Naive thymus-derived CD4-positive, alpha-beta T cell (primary cell): ENCODE data around the gene MDM2. TPM values are rescaled to one million over a fixed set of nuclear protein-coding genes. Genes with fewer than 3 reads are reported as not detected.
"Not testable (repeated sequence)": the region's sequence is repeated elsewhere in the genome, so short reads cannot be mapped to it uniquely, and the experiment has no call there.

Experiments
- ATAC-seq: fragments of 150-1000 bp; cut with Tn5 transposase; 2 replicates; pipeline ENCODE4 v1.10.0; 2021; ENCODE audit warnings: mild to moderate bottlenecking, moderate library complexity
- CTCF ChIA-PET: fragments of 350-600 bp; sonication (Branson Sonifier 250); formaldehyde crosslinking; loops from one replicate; lab custom pipeline; 2021; ENCODE audit warnings: antibody characterized with exemption; lab: Charles Lee
- POLR2A ChIA-PET: fragments of 350-600 bp; sonication (Branson Sonifier 250); formaldehyde crosslinking; loops from one replicate; lab custom pipeline; 2021; ENCODE audit warnings: antibody characterized with exemption, inconsistent platforms; lab: Charles Lee
- DNase-seq, 9 donors: peaks; one replicate each; pipeline versions ENCODE4 v3.0.0 to v3.0.0-alpha.2; 2020 to 2022; ENCODE audit warnings: mixed read lengths in 1 of 9
- H3K27ac ChIP-seq: one replicate; pipeline ENCODE4 v1.7.0; 2013; ENCODE audit warnings: mild to moderate bottlenecking, low read depth, low read length, moderate library complexity
- H3K27me3 ChIP-seq, 2 donors: one replicate each; pipeline ENCODE4 v1.7.0; 2013; ENCODE audit warnings: low read length in 2 of 2, mild to moderate bottlenecking in 2 of 2, moderate library complexity in 2 of 2; ENCODE audit not compliant: control insufficient read depth in 2 of 2, insufficient read depth in 2 of 2
- H3K36me3 ChIP-seq, 3 experiments: 1 replicate in 2 of 3; 2 replicates in 1 of 3; pipeline ENCODE4 v1.7.0; 2013; ENCODE audit warnings: low read length in 3 of 3, mild to moderate bottlenecking in 3 of 3, moderate library complexity in 1 of 3; ENCODE audit not compliant: insufficient read depth in 3 of 3, control insufficient read depth in 2 of 3
- H3K4me1 ChIP-seq, 2 donors: one replicate each; pipeline ENCODE4 v1.7.0; 2013; ENCODE audit warnings: low read length in 2 of 2, mild to moderate bottlenecking in 2 of 2, moderate library complexity in 1 of 2; ENCODE audit not compliant: control insufficient read depth in 2 of 2, insufficient read depth in 2 of 2
- H3K4me3 ChIP-seq: 2 replicates; pipeline ENCODE4 v1.7.0; 2013; ENCODE audit warnings: mild to moderate bottlenecking, low read length
- H3K9me3 ChIP-seq, 3 experiments: 1 replicate in 2 of 3; 2 replicates in 1 of 3; pipeline ENCODE4 v1.7.0; 2013; ENCODE audit warnings: low read length in 3 of 3; ENCODE audit not compliant: control insufficient read depth in 2 of 3
- H3K27ac Mint-ChIP-seq, 9 donors: one replicate each; pipeline ENCODE4 v1.8.0; 2020 to 2022; ENCODE audit warnings: mixed read lengths in 9 of 9, mild to moderate bottlenecking in 8 of 9, moderate library complexity in 5 of 9, inconsistent platforms in 2 of 9
- H3K27me3 Mint-ChIP-seq, 5 donors: one replicate each; pipeline ENCODE4 v1.8.0; 2021 to 2022; ENCODE audit warnings: mixed read lengths in 5 of 5, mild to moderate bottlenecking in 1 of 5
- H3K36me3 Mint-ChIP-seq, 5 donors: one replicate each; pipeline ENCODE4 v1.8.0; 2020 to 2022; ENCODE audit warnings: mixed read lengths in 5 of 5, mild to moderate bottlenecking in 3 of 5, inconsistent platforms in 1 of 5
- H3K4me1 Mint-ChIP-seq, 7 donors: one replicate each; pipeline ENCODE4 v1.8.0; 2020 to 2022; ENCODE audit warnings: mixed read lengths in 7 of 7, mild to moderate bottlenecking in 3 of 7, inconsistent platforms in 1 of 7
- H3K4me3 Mint-ChIP-seq, 10 donors: one replicate each; pipeline ENCODE4 v1.8.0; 2020 to 2022; ENCODE audit warnings: mild to moderate bottlenecking in 10 of 10, mixed read lengths in 10 of 10, moderate library complexity in 6 of 10, inconsistent platforms in 2 of 10
- H3K9me3 Mint-ChIP-seq, 11 donors: one replicate each; pipeline ENCODE4 v1.8.0; 2020 to 2022; ENCODE audit warnings: mixed read lengths in 11 of 11, mild to moderate bottlenecking in 4 of 11, inconsistent platforms in 1 of 11, moderate library complexity in 1 of 11
- intact Hi-C, 2 donors: fragments of 100-400 bp; cut with micrococcal nuclease; formaldehyde crosslinking; loops; one replicate each; pipeline ENCODE4 v1.15.1; 2023
- polyA plus RNA-seq, 2 donors: library from polyadenylated mRNA; unstranded; fragments of 300-500 nt; fragmentation: Illumina TruSeq; gene quantifications; one replicate each; pipeline ENCODE4 v1.2.3, GENCODE V29; 2021
- total RNA-seq, 6 experiments: library from RNA in 5 of 6; stranded (reverse) in 5 of 6; gene quantifications; 1 replicate in 5 of 6; 2 replicates in 1 of 6; pipeline ENCODE4 v1.2.3 and lab custom pipeline; 2021 to 2026

MDM2 gene
- total and polyA plus RNA-seq, 7 experiments from 2014 or later: 14.5 to 271 (median 79.8) TPM

DNA sequence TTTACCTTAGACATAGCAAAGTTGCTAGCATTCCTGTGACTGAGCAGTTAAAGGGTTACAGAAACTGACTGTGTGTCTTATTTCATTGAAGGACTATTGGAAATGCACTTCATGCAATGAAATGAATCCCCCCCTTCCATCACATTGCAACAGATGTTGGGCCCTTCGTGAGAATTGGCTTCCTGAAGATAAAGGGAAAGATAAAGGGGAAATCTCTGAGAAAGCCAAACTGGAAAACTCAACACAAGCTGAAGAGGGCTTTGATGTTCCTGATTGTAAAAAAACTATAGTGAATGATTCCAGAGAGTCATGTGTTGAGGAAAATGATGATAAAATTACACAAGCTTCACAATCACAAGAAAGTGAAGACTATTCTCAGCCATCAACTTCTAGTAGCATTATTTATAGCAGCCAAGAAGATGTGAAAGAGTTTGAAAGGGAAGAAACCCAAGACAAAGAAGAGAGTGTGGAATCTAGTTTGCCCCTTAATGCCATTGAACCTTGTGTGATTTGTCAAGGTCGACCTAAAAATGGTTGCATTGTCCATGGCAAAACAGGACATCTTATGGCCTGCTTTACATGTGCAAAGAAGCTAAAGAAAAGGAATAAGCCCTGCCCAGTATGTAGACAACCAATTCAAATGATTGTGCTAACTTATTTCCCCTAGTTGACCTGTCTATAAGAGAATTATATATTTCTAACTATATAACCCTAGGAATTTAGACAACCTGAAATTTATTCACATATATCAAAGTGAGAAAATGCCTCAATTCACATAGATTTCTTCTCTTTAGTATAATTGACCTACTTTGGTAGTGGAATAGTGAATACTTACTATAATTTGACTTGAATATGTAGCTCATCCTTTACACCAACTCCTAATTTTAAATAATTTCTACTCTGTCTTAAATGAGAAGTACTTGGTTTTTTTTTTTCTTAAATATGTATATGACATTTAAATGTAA is 31.5 kb downstream of the MDM2 start:
- Histone ChIP-seq H3K36me3 (peaks cover 12 to 58% (median 13%) of the 10 kb centered on the region in 3 experiments), H3K27me3 (no peaks in the 10 kb centered on the region), H3K27ac (no peak overlapping the region), H3K9me3 (no peaks in the 10 kb centered on the region), H3K4me3 (no peak overlapping the region), H3K4me1 (no peaks in the 10 kb centered on the region)
- peak overlapping the region in 2 of 9 donors; percentile 4 to 5 for H3K27ac Mint-ChIP-seq
- H3K36me3 Mint-ChIP-seq: peaks cover 11 to 45% (median 29%) of the 10 kb centered on the region in 5 donors
- no peaks in the 10 kb centered on the region for H3K9me3 Mint-ChIP-seq
- ChIA-PET POLR2A (no interaction called here), CTCF (interaction anchor here (1.0 kb wide), 1 partner anchor 10 kb away, joined by 3 read pairs; no protein-coding TSS in a partner anchor)
- DNase-seq (no peak), ATAC-seq (no peak)
- peaks cover 4 to 20% (median 14%) of the 10 kb centered on the region in 7 donors for H3K4me1 Mint-ChIP-seq
- no peaks in the 10 kb centered on the region for H3K27me3 Mint-ChIP-seq
- intact Hi-C loops: loop anchor here (10.0 kb wide), 2 partner anchors 405 to 725 kb away; no protein-coding TSS in a partner anchor
- no peak overlapping the region for H3K4me3 Mint-ChIP-seq

DNA sequence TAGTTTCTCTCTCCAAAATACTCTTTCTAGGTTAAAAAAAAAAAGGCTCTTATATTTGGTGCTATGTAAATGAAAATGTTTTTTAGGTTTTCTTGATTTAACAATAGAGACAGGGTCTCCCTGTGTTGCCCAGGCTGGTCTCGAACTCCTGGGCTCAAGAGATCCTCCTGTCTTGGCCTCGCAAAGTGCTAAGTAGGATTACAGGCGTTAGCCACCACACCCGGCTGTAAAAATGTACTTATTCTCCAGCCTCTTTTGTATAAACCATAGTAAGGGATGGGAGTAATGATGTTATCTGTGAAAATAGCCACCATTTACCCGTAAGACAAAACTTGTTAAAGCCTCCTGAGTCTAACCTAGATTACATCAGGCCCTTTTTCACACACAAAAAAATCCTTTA is 33.2 kb downstream of the MDM2 start:
- DNase-seq, H3K27me3 Mint-ChIP-seq, H3K4me1 ChIP-seq, H3K4me3 ChIP-seq, H3K27ac ChIP-seq, H3K27ac Mint-ChIP-seq, H3K4me3 Mint-ChIP-seq, H3K9me3 ChIP-seq, H3K27me3 ChIP-seq, ATAC-seq, intact Hi-C loops, POLR2A ChIA-PET, H3K9me3 Mint-ChIP-seq, CTCF ChIA-PET: not testable (repeated sequence)
- H3K4me1 Mint-ChIP-seq: peaks cover 0 to 11% (median 7%) of the 10 kb centered on the region in 7 donors
- peaks cover 11 to 41% (median 21%) of the 10 kb centered on the region in 5 donors for H3K36me3 Mint-ChIP-seq
- peaks cover 7 to 48% (median 13%) of the 10 kb centered on the region in 3 experiments for H3K36me3 ChIP-seq

DNA sequence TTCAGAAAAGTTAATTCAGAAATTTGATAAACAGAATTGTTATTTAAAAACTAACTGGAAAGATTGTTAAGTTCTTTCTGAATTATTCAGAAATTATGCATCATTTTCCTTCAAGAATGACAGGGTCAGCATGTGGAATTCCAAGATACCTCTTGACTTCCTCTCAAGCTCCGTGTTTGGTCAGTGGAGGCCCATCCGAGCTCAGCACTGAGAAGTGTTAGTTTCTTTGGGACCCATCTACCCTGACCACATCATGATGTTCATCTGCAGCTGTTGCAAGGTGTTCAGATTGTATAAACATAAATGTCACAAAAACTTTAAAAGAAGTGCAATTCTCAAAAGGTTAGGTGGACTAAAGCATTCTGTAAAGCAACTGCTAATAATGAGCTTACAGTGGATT is 33.7 kb downstream of the MDM2 start:
- H3K27me3 ChIP-seq: no peaks in the 10 kb centered on the region
- H3K4me3 Mint-ChIP-seq: no peak overlapping the region
- intact Hi-C loops: no loop called here
- peaks cover 0 to 11% (median 7%) of the 10 kb centered on the region in 7 donors for H3K4me1 Mint-ChIP-seq
- H3K27ac Mint-ChIP-seq: peak overlapping the region in 1 of 9 donors; percentile 51
- peaks cover 11 to 37% (median 21%) of the 10 kb centered on the region in 5 donors for H3K36me3 Mint-ChIP-seq
- H3K27ac ChIP-seq: no peak overlapping the region
- ATAC-seq: no peak
- no peak for DNase-seq
- ChIA-PET POLR2A (no interaction called here), CTCF (no interaction called here)
- H3K27me3 Mint-ChIP-seq: no peaks in the 10 kb centered on the region
- no peaks in the 10 kb centered on the region for H3K9me3 ChIP-seq
- H3K36me3 ChIP-seq: peaks cover 7 to 45% (median 13%) of the 10 kb centered on the region in 3 experiments
- H3K4me1 ChIP-seq: no peaks in the 10 kb centered on the region
- H3K9me3 Mint-ChIP-seq: no peaks in the 10 kb centered on the region
- H3K4me3 ChIP-seq: no peak overlapping the region

DNA sequence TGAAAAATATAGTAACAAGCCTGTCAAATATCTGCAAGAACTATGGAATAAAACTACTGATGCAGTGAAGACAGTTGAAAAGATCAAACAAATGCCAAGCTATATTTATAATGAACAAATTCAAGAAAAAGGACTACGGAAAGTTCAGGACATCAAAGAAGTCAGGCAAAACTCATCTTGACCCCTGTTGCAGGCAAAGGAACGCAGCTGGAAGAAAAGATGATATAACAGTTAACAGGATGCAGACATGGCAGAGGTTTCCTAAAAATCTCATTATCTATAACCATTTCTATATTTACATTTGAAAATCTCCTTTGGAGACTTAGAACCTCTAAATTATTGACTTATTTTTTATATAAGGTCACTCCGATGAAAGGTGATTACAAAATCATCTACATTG is 34.1 kb downstream of the MDM2 start:
- no peak for DNase-seq
- peaks cover 11 to 37% (median 21%) of the 10 kb centered on the region in 5 donors for H3K36me3 Mint-ChIP-seq

DNA sequence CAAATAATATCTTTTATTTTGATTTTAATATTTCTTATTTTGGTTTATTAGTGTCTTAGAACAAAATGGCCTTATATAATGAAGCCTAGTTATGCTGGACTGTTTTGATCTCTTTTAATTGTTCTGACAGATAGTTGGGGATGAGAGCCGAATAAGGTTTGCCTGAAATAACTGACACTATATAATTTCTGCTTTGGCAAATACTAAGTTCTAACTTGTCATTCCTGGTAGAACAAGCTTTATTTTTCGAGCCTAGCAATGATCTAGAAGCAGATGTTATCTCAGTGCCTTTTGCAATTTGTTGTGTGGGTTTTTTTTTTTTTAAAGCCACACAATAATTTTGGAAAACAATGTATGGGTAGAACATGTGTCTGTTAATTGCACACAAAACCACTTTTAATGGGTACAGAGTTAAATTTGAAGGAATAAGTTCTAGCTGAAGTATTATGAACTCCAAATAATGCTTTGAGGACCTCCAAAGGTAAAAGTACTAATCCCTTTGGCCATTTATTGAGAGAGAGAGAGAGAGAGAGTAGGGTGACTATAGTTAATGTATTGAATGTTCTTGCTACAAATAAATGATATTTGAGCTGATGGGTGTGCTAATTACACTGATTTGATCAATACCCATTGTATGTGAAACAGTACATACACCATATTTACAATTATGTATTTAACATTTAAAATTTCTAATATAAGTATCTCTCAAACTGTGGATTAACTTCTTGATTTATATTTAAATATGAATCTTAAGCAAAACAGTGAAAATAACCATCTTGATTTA is 35.0 kb downstream of the MDM2 start:
- H3K36me3 ChIP-seq: peaks cover 0 to 36% (median 13%) of the 10 kb centered on the region in 3 experiments
- no peak for DNase-seq
- Mint-ChIP-seq H3K4me3 (no peak overlapping the region), H3K9me3 (no peaks in the 10 kb centered on the region), H3K27ac (peak overlapping the region in 6 of 9 donors; percentile 9 to 70 (median 36)), H3K4me1 (peaks cover 0 to 10% (median 7%) of the 10 kb centered on the region in 7 donors), H3K27me3 (no peaks in the 10 kb centered on the region), H3K36me3 (peaks cover 10 to 36% (median 20%) of the 10 kb centered on the region in 5 donors)
- H3K9me3 ChIP-seq: no peaks in the 10 kb centered on the region
- no peaks in the 10 kb centered on the region for H3K27me3 ChIP-seq
- CTCF ChIA-PET: interaction anchor here (0.7 kb wide), 1 partner anchor 204 kb away, joined by 5 read pairs; no protein-coding TSS in a partner anchor
- POLR2A ChIA-PET: interaction anchor here (0.8 kb wide), 1 partner anchor 34 kb away, joined by 3 read pairs; no protein-coding TSS in a partner anchor
- intact Hi-C loops: no loop called here
- no peak overlapping the region for H3K4me3 ChIP-seq
- H3K27ac ChIP-seq: no peak overlapping the region
- H3K4me1 ChIP-seq: no peaks in the 10 kb centered on the region
- ATAC-seq: no peak

More for the DNA sequence above, 34.1 kb downstream of the MDM2 start:
- Mint-ChIP-seq H3K27ac (peak overlapping the region in 1 of 9 donors; percentile 51), H3K4me3 (no peak overlapping the region), H3K4me1 (peaks cover 0 to 11% (median 7%) of the 10 kb centered on the region in 7 donors), H3K9me3 (no peaks in the 10 kb centered on the region), H3K27me3 (no peaks in the 10 kb centered on the region)
- CTCF ChIA-PET: no interaction called here
- H3K36me3 ChIP-seq: peaks cover 5 to 41% (median 13%) of the 10 kb centered on the region in 3 experiments
- no peak overlapping the region for H3K4me3 ChIP-seq
- H3K9me3 ChIP-seq: no peaks in the 10 kb centered on the region
- POLR2A ChIA-PET: no interaction called here
- no peaks in the 10 kb centered on the region for H3K27me3 ChIP-seq
- intact Hi-C loops: no loop called here
- no peak for ATAC-seq
- H3K4me1 ChIP-seq: no peaks in the 10 kb centered on the region
- no peak overlapping the region for H3K27ac ChIP-seq

DNA sequence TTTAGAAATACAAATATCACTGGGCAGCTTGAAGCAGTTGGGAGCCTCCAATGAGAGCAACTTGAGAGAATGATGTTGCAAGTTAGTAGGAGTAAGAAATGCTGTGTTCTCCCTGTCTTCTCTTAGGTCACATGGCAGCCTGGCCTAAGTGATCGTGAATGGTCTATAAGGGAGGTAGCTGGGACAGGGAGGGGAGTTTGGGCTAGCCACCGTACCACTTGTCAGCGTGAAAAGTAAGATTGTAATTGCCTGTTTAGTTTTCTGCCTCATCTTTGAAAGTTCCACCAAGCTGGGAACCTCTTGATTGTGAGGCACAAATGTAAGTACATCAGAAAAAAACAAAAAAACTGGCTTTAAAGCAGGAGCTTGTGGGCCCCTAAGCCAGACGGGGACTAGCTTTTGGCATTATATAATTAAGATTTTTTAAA is 36.4 kb downstream of the MDM2 start:
- CTCF ChIA-PET: interaction anchor here (1.9 kb wide), 1 partner anchor 14 kb away, joined by 5 read pairs; no protein-coding TSS in a partner anchor
- DNase-seq (no peak), ATAC-seq (no peak)
- no peak overlapping the region for H3K27ac ChIP-seq
- Mint-ChIP-seq H3K4me3 (no peak overlapping the region), H3K4me1 (peaks cover 0 to 7% (median 4%) of the 10 kb centered on the region in 7 donors), H3K27me3 (no peaks in the 10 kb centered on the region), H3K36me3 (peaks cover 1 to 27% (median 11%) of the 10 kb centered on the region in 5 donors), H3K9me3 (no peaks in the 10 kb centered on the region), H3K27ac (peak overlapping the region in 2 of 9 donors; percentile 48 to 60)
- H3K4me1 ChIP-seq: no peaks in the 10 kb centered on the region
- H3K4me3 ChIP-seq: no peak overlapping the region
- H3K27me3 ChIP-seq: no peaks in the 10 kb centered on the region
- POLR2A ChIA-PET: no interaction called here
- H3K9me3 ChIP-seq: no peaks in the 10 kb centered on the region
- intact Hi-C loops: no loop called here
- H3K36me3 ChIP-seq: peaks cover 0 to 23% (median 7%) of the 10 kb centered on the region in 3 experiments
